RWPE2 (cell line): ENCODE data around the gene SHC2.
A peak's percentile ranks its signal among the peaks of the same experiment; 100 is the strongest.

Experiments used
- ATAC-seq: fragments of 200-7000 bp; cut with Tn5 transposase; 3 replicates; pipeline ENCODE4 v1.9.1; 2021; ENCODE audit warnings: low read depth
- DNase-seq: peaks from one replicate; pipeline ENCODE4 v3.0.0-alpha.2; 2020; ENCODE audit warnings: low spot score
- H3K27ac ChIP-seq: fragments of 450-650 bp; 2 replicates; pipeline ENCODE4 v1.5.1; 2017; ENCODE audit warnings: mild to moderate bottlenecking; ENCODE audit not compliant: poor library complexity, severe bottlenecking
- H3K27me3 ChIP-seq: fragments of 250-450 bp; sonication (Bioruptor Pico); 2 replicates; pipeline ENCODE4 v1.5.1; 2021; ENCODE audit warnings: mild to moderate bottlenecking, moderate library complexity; ENCODE audit not compliant: insufficient read depth, poor library complexity, severe bottlenecking
- H3K36me3 ChIP-seq: fragments of 250-450 bp; sonication (Bioruptor Pico); 2 replicates; pipeline ENCODE4 v1.5.1; 2020; ENCODE audit warnings: low read depth, mild to moderate bottlenecking, moderate library complexity
- H3K4me1 ChIP-seq: fragments of 250-450 bp; sonication (Bioruptor Pico); 2 replicates; pipeline ENCODE4 v1.5.1; 2021; ENCODE audit warnings: mild to moderate bottlenecking, moderate library complexity; ENCODE audit not compliant: insufficient read depth, poor library complexity, severe bottlenecking
- H3K4me3 ChIP-seq: fragments of 250-450 bp; sonication (Bioruptor Pico); 2 replicates; pipeline ENCODE4 v1.5.1; 2021; ENCODE audit warnings: mild to moderate bottlenecking, moderate library complexity; ENCODE audit not compliant: severe bottlenecking
- H3K9me3 ChIP-seq: fragments of 250-450 bp; sonication (Bioruptor Pico); 2 replicates; pipeline ENCODE4 v1.5.1; 2021; ENCODE audit warnings: mild to moderate bottlenecking, moderate library complexity; ENCODE audit not compliant: severe bottlenecking
- CTCF ChIP-seq: fragments of 450-650 bp; IDR thresholded peaks from one replicate; pipeline ENCODE4 v1.5.1; 2017; ENCODE audit warnings: mild to moderate bottlenecking, moderate library complexity; ENCODE audit not compliant: poor library complexity, severe bottlenecking

The SHC2 gene

DNA sequence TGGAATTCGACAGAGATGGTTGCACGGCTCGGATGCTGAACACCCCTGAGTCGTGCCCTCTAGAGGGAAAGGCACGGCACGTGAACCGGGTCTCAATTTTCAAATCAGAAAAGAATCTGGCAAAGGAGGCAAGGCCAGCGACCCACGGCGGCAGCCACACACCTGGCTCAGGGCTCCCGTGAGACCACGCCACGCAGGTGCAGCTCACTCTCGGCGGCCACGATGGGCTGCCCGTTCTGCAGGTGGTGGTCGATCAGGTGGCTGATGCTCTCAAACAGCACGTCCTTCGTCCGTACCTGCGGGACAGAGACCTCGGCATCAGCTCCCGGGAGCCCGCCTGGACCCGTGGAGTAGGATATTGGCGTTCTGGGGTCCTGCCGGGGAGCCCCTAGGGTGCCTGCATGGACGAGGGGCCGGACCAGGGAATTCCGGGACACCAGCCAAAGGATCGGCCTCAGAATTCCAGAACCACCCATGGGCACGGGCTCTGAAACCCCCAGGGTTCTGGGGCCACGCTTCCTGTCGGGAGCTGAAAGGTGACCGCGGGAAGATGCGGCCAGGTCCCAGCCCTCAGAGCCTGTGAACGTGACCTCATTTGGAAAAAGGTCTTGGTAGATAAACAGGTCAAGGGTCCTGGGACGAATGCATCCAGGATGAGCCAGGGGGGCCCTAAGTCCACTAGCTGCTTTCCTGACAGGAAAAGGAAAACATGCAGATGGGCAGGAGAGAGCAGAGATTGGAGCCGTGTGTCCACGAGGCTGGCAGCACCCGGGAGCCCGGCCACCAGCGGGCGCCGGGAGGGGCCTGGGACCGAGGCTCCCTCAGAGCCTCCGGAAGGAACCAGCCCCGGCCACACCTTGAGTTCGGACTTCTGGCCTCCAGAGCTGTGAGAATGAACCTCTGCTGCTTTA, 41.8 kb downstream of the SHC2 start:
- Histone ChIP-seq H3K4me3 (no peak overlapping the region), H3K36me3 (no peaks in the 10 kb centered on the region), H3K27ac (no peak overlapping the region), H3K9me3 (no peaks in the 10 kb centered on the region), H3K4me1 (no peaks in the 10 kb centered on the region), H3K27me3 (no peaks in the 10 kb centered on the region)
- ATAC-seq, result no peak
- no peak for TF ChIP-seq CTCF
- peak; percentile 34 for DNase-seq

- no peaks in the 10 kb centered on the region for H3K4me1 ChIP-seq
- H3K27me3 ChIP-seq, result no peaks in the 10 kb centered on the region
- TF ChIP-seq CTCF, result no peak
- no peak overlapping the region for H3K4me3 ChIP-seq
- ATAC-seq (no peak), DNase-seq (no peak)
- H3K9me3 ChIP-seq, result no peaks in the 10 kb centered on the region
- H3K36me3 ChIP-seq, result no peaks in the 10 kb centered on the region
- H3K27ac ChIP-seq, result no peak overlapping the region
Observed at GRCh38 chr19:416416-416815, 44.4 kb downstream of the SHC2 start.

GRCh38 chr19:415292-415691, 45.5 kb downstream of the SHC2 start:
- DNase-seq (no peak), ATAC-seq (no peak)

GRCh38 chr19:413756-414420, 46.9 kb downstream of the SHC2 start:
- no peaks in the 10 kb centered on the region for H3K36me3 ChIP-seq
- peaks cover 13% of the 10 kb centered on the region for H3K27me3 ChIP-seq
- TF ChIP-seq CTCF, result no peak
- no peaks in the 10 kb centered on the region for H3K9me3 ChIP-seq
- ATAC-seq (no peak), DNase-seq (no peak)
- H3K4me1 ChIP-seq, result no peaks in the 10 kb centered on the region
- no peak overlapping the region for H3K4me3 ChIP-seq
- no peak overlapping the region for H3K27ac ChIP-seq

More at GRCh38 chr19:415292-415691, 45.5 kb downstream of the SHC2 start:
- H3K27me3 ChIP-seq, result peaks cover 1% of the 10 kb centered on the region
- H3K4me3 ChIP-seq, result no peak overlapping the region
- H3K36me3 ChIP-seq, result no peaks in the 10 kb centered on the region
- no peak overlapping the region for H3K27ac ChIP-seq
- H3K9me3 ChIP-seq, result no peaks in the 10 kb centered on the region
- no peaks in the 10 kb centered on the region for H3K4me1 ChIP-seq
- TF ChIP-seq CTCF, result no peak
